OCI-M1 (cell line): Measurements from ENCODE around the gene CCDC33.

Source experiments
- DNase-seq: peaks from one replicate; lab custom pipeline; 2025; lab: John Stamatoyannopoulos, UW

The CCDC33 gene

GRCh38 chr15:74364936-74365597, 128.9 kb downstream of the CCDC33 start:
- DNase-seq: no peak

DNA sequence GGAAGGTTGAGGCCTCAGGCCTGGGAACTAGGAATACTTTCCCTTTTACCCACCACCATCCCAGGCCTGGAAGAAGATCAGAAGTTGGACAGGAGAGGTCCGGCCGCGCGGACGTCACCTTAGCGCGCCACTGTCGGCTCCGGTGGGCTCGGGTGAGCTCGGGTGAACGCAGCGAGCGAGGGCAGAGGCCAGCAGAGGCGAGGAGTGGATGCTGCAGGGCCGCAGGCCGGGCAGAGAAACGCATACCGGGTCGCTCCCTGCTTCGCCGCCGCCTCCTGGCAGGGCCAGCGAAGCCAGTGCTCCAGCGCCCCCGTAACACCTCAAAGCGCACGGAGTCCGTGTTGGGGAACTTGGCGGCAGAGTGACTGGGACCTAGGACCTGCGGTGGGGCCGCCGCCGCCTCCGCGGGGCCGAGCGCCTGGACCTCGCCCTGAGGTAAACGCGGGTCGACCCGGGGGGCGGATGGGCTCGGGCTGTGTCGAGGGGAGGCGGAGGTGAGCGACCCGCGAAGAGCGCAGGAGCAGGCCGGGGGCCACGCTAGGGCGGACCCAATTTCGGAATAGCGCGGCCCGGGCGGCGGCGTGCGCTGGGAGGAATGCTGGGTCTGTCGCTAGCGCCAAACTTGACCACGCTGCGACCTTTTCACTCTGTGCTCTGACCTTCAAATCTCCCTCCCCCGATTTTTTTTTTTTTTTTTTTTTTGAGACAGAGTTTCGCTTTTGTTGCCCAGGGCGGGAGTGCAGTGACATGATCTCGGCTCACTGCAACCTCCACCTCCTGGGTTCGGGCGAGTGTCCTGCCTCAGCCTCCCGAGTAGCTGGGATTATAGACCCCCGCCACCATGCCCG, 129.7 kb downstream of the CCDC33 start:
- DNase-seq: no peak

DNA sequence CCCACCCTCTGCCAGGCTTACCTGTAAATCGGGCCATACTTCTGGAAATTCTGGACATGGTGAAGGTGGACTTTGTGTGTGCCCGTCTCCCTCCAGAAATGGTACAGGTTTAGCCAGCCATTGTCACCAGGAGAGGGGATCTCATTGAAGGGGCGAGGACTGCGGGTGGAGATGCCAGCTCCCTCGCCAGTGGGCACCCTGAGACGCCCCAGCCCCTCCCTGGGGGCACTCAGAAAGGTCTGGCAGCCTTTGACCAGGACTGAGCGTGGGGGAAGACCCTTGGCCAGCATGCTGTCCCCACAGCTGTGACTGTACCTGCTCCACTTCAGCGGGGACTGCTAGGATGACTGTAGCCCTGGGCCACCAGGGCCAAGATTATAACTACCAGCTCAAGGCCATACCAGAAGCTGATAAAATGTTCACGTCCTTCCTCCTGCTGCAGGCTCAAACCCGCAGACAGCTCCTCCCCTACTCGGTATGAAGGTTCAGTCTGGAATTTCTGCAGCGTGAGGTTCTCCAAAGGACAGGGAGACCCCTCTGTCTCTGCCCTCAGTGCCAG, 131.2 kb downstream of the CCDC33 start, which contains the start of gene CYP11A1:
Gene CYP11A1 (minus strand): TSS at position 351 of the 559 bp plus-strand sequence. CDS start 61 bp downstream, at position 290.
- no peak for DNase-seq

DNA sequence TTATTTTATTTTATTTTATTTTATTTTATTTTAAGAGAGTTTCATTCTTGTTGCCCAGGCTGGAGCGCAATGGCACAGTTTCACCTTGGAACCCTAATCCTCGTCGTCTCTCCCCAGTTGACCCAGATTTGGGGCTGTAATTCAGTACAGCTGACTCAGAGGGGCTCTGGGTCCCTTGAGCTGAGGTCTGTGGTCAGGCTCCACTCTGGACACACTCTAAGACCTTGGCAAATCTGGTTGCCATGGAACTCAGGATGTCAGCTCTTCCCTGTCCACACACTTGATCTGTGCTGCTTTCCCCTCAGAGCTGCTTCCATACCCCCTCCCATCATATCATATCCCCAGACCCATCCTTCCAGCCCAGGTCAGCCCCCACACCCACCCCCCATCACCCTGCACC, 132.0 kb downstream of the CCDC33 start:
- no peak for DNase-seq

DNA sequence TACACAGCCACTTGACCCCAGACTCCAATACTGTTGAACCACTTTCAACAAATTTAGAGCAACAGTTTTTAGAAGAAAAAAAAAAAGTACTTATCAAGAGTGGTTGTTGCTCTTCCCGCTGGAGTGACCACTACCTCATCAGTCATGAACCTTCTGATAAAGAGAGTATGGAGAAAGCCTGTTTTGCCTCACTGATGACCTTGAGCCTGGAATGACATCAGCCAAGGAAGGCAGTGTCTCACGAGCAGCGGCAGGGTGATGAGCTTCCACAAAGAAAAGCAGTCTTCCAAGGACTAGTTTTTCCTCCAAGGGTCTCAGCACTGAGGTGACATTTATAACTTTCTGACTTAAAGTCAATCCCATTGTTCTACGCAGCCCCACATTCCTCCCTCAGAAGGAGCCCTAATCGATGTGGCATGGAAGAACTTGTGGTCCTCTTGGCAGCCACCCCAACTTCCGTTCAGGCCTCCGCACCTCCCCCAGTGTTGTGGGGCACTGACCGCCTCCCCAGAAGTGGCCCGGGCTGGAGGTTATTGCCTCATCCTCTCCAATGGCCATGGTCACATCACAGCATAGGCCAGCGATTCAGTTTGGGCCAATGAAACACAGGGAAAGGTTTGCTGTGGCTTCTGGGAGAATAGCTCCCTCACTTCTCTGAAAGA, 133.1 kb downstream of the CCDC33 start:
- peak; percentile 52 for DNase-seq

GRCh38 chr15:74369756-74370155, 133.6 kb downstream of the CCDC33 start:
- DNase-seq: no peak

DNA sequence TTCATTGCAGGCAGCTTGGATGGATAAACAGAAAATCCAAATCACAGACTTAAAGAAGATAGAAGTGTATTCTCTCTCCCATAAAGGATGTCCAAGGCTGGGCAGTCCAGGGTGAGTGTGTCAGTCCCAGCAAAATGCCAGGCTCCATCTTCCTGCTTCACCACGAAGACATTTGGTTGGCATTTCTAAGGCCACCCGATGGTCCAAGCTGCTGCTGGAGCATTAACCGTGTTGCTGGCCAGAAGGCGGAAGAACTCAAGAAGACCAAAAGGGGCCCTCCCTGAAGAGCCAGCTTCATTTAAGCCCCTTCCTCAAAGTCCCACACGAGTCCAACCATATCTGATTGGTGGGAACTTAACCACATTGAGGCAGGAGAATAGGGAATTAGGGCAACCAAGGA, 134.3 kb downstream of the CCDC33 start:
- no peak for DNase-seq

DNA sequence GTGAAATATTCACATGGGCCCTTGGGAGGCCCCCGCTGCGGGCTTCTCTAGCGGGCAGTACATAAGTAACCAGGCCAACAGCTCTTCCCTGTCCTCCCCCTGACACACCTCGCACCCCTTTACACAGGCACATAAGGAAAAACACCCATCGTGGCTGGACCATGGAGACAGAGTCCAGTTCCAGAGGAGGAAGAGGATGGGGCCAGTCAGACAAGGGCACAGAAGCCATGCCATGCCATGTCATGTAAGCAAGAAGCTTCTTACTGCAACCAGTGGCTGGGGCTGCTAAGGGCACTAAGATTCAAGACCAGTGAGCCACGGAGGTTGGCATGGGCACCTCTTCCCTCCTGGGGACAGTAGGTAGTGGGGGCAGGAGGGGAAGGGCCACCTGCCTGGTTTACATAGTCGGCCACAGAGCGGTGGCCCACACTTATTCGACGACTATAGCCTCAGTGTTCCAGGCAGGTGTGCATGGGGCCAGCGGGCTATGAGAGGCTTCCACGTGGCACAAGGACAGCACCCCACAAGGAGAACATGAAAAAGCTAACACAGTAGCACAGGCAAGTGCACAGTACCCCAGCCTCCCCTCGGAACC, 137.0 kb downstream of the CCDC33 start:
- DNase-seq: no peak

DNA sequence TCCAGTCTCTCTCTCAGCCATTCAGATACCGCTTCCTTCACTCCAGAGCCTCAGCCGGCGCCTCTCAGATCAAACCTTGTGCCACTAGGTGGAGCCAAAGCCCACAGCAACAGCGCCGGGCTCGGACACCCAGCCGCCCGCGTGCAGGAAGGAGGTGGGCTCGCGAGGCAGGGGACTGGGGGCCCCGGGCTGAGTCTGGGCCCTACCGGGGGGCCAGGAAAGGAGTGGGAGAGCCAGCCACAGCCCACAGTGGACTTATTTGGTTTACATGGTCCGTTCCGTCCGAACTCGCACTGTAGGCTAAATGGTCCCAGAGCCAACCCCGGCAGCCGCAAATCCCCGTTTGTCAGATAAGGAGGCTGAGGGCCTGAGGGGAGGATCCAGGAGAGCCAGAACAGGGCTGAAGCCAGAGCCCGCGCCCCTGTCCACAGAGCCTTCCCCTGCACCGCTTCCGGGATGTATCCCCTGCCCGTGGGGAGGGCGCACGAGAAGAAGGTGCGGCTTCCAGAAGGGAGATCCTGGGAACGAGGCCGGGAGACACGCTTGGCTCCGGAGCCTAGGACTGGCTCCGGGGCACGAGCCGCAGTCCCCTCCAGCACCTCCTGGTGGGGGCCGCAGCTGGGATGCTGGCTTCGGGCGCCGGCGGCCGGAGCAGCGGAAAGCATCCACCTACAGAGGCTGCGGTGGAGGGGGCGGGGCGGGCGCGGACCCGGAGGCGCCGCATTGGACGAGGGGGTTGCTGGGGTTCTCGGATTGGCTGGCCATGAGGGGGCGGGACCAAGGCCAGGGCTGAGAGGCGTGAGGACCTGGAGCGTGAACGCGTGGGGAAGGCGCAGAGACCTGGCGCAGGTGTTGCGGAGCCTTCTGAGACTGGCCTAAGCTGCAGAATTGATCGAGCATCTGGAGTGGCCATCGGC, 137.9 kb downstream of the CCDC33 start:
- DNase-seq: peak; percentile 91

- no peak for DNase-seq
These were observed 138.6 kb downstream of the CCDC33 start for GRCh38 chr15:74374648-74375302.

GRCh38 chr15:74375303-74375693, 139.2 kb downstream of the CCDC33 start:
- peak; percentile 92 for DNase-seq

DNA sequence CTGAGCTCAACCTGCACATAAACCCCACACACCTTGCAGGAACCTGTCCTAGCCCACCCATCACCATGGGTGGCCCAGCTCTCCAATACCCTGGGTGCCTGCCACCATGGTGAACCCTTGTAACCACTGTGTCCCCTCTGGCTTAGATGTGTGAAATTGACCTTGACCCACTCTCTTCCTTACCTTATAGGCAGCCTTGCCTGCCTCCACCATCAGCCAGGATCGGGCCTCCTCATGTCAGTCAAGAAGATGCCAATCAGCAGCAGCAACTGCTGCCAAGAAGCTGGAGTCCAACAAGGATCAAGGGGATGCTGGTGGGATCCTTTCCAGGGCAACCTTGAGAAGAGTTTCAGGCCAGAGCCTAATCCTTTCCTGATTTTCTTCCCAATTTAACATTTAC, 140.1 kb downstream of the CCDC33 start:
- no peak for DNase-seq

DNA sequence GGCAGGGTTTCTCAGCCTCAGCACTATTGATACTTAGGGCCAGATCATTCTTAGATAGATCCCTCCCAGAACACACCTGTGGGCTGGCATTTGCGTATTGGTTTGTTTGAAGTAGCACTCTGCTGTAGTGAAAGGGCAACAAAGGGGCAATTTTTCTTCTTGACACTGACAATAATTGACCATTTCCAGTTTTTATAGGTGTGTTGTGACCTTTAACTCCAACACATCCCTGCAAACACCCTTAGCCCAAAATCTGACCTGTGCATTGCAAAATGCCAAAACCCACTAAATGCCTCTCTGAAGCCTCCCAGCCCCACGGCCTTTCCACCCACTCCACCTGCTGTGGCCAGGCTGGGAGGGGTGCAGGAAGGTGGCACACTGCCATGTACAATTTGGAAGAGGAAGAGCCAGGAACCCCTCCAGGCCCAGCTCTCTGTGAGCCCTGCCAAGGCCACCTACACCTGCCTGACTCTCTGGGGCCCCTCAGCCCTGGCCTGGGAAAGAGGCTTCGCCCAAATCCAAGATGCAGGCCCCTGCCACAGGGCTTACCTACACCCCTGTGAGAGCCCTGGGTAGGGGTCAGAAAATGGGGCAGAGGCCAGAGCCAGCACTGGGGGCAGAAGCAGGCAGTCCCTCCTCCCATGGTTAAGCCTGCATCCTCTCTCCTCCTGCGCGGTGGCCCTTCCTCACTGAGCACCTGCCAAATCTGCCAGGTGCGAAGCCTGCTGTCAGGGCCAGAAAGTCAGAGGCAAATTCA, 140.9 kb downstream of the CCDC33 start:
- no peak for DNase-seq

- DNase-seq: no peak
These were observed 142.0 kb downstream of the CCDC33 start for GRCh38 chr15:74377831-74378766.

GRCh38 chr15:74378848-74379247, 142.7 kb downstream of the CCDC33 start:
- DNase-seq: no peak

DNA sequence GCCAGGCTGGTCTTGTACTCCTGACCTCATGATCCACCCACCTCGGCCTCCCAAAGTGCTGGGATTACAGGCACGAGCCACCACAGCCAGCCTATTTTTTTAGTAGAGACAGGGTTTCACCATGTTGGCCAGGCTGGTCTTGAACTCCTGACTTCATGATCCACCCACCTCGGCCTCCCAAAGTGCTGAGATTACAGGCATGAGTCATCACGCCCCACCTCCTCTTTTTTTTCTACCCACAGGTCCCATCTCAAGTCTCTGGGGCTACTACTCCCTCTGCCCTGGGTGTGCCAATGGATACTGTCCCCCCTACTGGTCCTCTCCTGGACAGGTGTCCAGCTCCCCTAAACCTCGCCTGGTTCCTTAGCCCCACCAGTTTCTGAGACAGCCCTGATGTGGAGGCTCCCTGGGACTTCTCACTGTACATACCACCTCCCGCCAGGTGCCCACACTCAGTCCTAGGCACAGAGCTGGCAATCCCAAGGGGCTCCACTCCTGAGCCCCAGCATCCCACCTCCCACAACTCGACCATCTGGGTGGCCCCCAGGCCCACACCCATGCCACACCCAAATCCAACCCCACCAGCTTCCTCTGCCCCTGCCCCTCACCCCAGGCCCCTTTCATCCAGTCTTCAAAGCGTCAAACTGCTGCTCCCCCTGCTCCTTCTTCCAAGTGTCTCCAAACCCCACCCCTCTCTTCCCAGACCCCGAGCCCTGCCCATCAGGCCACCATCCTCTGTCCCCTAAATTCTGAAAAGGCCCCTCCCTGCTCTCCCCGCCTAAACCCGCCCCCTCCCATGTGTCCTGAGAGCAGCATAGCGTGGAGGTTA, 144.4 kb downstream of the CCDC33 start:
- DNase-seq: no peak

- no peak for DNase-seq
These were observed 145.0 kb downstream of the CCDC33 start for GRCh38 chr15:74381190-74381453.

- DNase-seq: no peak
These were observed 145.4 kb downstream of the CCDC33 start for GRCh38 chr15:74381481-74381880.
